ENCODE data around the gene TRIM44. TPM values are rescaled to one million over a fixed set of nuclear protein-coding genes. Genes with fewer than 3 reads are reported as not detected.

Gene TRIM44
- total and polyA plus RNA-seq, 8 donors, result 5.1 to 65.3 (median 19.1) TPM

DNA sequence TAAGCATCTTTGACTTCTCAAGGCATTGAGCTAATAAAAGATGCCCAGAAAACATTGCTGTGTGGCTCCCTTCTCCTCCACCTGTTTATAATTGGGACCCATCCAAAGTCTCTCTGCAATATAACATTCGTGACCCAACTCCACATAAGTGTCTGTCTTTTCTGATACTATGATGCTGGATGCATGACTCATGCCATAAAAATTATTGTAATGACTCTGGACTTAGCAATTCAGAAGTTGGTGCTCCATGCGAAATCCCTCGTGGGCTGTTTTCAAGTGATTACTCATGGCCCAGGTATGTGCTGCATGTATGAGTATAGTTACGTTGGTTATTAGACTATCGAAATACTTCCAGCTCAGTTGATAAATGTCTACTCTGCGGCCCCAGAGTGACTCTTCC lies 32.7 kb upstream of the TRIM44 start:
- Histone ChIP-seq H3K36me3 (no peaks in the 10 kb centered on the region), H3K4me3 (no peak overlapping the region), H3K27me3 (peaks cover 0 to 62% (median 19%) of the 10 kb centered on the region in 3 donors), H3K4me1 (no peaks in the 10 kb centered on the region), H3K27ac (no peak overlapping the region), H3K9me3 (no peaks in the 10 kb centered on the region)
- 60 to 79% (median 70%) methylated on average over 6 of the region's 6 CpGs for WGBS, 5 donors
- intact Hi-C loops (cut with DNase I; ENCODE audit: low total_unique reads), result no loop called here
- DNase-seq, result no peak
- TF ChIP-seq POLR2AphosphoS5 (IDR thresholded peaks at IDR 0.05), result no peak
- no peak for TF ChIP-seq EP300 (IDR thresholded peaks at IDR 0.05)
- TF ChIP-seq POLR2A (IDR thresholded peaks at IDR 0.05), result no peak
- TF ChIP-seq, protein P1, sequence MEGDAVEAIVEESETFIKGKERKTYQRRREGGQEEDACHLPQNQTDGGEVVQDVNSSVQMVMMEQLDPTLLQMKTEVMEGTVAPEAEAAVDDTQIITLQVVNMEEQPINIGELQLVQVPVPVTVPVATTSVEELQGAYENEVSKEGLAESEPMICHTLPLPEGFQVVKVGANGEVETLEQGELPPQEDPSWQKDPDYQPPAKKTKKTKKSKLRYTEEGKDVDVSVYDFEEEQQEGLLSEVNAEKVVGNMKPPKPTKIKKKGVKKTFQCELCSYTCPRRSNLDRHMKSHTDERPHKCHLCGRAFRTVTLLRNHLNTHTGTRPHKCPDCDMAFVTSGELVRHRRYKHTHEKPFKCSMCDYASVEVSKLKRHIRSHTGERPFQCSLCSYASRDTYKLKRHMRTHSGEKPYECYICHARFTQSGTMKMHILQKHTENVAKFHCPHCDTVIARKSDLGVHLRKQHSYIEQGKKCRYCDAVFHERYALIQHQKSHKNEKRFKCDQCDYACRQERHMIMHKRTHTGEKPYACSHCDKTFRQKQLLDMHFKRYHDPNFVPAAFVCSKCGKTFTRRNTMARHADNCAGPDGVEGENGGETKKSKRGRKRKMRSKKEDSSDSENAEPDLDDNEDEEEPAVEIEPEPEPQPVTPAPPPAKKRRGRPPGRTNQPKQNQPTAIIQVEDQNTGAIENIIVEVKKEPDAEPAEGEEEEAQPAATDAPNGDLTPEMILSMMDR (IDR thresholded peaks at IDR 0.05), result no peak

DNA sequence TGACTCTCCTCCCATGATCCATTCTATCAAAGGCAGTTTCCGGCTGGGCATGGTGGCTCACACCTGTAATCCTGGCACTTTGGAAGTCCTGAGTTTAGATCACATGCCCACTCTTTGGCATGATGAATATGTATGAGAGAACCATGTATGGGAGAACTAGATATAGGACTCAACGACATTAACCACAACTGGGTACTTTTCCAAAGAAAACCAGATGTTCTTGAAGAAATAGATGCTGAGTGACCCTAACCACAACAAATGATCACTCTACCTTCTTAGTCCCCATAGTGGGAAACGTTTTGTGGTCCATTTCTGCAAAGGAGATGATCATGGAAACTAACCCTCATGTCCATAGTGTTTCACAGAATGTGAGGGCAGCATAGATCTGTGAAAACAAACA lies 30.7 kb upstream of the TRIM44 start:
- Histone ChIP-seq H3K36me3 (no peaks in the 10 kb centered on the region), H3K27ac (no peak overlapping the region), H3K27me3 (peaks cover 0 to 51% (median 19%) of the 10 kb centered on the region in 3 donors), H3K4me1 (no peaks in the 10 kb centered on the region), H3K4me3 (no peak overlapping the region), H3K9me3 (no peaks in the 10 kb centered on the region)
- DNase-seq, result no peak
- intact Hi-C loops (cut with DNase I; ENCODE audit: low total_unique reads), result no loop called here
- TF ChIP-seq, protein P1 (IDR thresholded peaks at IDR 0.05), result no peak
- TF ChIP-seq EP300 (IDR thresholded peaks at IDR 0.05) (no peak), POLR2A (IDR thresholded peaks at IDR 0.05) (no peak), POLR2AphosphoS5 (IDR thresholded peaks at IDR 0.05) (no peak)
- WGBS, 5 donors, result 57 to 70% (median 63%) methylated on average over 3 of the region's 3 CpGs

DNA sequence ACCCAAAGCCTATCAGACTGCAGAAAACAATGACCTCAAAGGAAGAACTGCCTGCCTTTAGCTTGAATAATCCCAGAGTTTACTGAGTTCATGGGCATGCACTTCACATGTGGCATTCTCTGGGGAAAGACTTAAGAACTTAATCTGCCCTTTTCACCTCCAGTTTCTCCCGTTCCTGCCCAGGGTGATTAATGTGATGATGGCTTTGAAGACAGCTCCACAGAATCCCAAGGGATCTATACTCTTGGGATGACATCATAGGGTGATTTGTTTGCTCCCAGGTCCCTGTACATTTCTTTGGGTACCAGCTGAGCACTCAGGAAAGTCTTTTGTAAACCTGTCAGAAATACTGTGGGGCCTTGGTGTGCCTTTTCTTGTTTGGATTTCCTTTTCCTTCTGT lies 30.3 kb upstream of the TRIM44 start:
- 31 to 65% (median 36%) methylated on average over 1 of the region's 1 CpG for WGBS, 5 donors
- Histone ChIP-seq H3K27me3 (peaks cover 0 to 49% (median 19%) of the 10 kb centered on the region in 3 donors), H3K4me3 (no peak overlapping the region), H3K27ac (no peak overlapping the region), H3K9me3 (no peaks in the 10 kb centered on the region), H3K4me1 (no peaks in the 10 kb centered on the region), H3K36me3 (no peaks in the 10 kb centered on the region)
- intact Hi-C loops (cut with DNase I; ENCODE audit: low total_unique reads), result no loop called here
- TF ChIP-seq EP300 (IDR thresholded peaks at IDR 0.05) (no peak), POLR2AphosphoS5 (IDR thresholded peaks at IDR 0.05) (no peak), POLR2A (IDR thresholded peaks at IDR 0.05) (no peak)
- TF ChIP-seq, protein P1 (IDR thresholded peaks at IDR 0.05), result no peak
- no peak for DNase-seq

DNA sequence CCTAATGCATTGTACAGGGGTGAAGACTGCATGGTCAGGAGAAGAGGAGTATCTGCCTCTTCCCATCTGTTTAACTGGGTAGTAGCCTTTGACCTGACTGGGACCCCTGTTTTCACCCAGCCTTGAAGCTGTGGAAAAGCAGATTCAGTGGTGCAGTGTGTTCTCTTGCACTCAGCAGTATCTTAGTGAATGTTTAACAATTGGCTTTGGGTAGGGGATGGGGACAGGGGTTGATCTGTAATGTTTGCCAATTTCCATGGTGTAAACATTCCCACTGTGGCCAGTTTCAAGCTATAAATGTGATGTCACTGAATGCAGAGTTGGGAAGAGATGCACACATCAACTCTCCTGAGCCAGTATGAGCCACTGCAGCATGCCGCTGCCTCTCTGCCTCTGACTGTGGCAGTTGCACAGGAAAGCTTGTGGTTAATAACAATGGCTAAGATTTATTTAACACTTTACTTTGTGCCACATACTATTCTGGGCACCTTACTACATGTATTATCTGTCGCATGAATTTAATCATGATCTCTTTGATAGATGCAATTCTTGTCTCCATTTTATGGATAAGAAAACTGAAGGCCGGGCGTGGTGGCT lies 28.6 kb upstream of the TRIM44 start:
- Histone ChIP-seq H3K36me3 (no peaks in the 10 kb centered on the region), H3K4me3 (no peak overlapping the region), H3K9me3 (no peaks in the 10 kb centered on the region), H3K27ac (no peak overlapping the region), H3K4me1 (no peaks in the 10 kb centered on the region), H3K27me3 (peaks cover 0 to 49% (median 19%) of the 10 kb centered on the region in 3 donors)
- TF ChIP-seq POLR2AphosphoS5 (IDR thresholded peaks at IDR 0.05) (no peak), EP300 (IDR thresholded peaks at IDR 0.05) (no peak), POLR2A (IDR thresholded peaks at IDR 0.05) (no peak)
- TF ChIP-seq, protein P1 (IDR thresholded peaks at IDR 0.05), result no peak
- 65 to 87% (median 78%) methylated on average over 4 of the region's 4 CpGs for whole genome bisulfite sequencing, 5 donors
- intact Hi-C loops (cut with DNase I; ENCODE audit: low total_unique reads), result no loop called here
- DNase-seq, result no peak
